IPS-NIHi7 (cell line): Measurements from ENCODE around the gene GPC3.
A peak's percentile ranks its signal among the peaks of the same experiment; 100 is the strongest.

Experiments
- DNase-seq: peaks from one replicate; pipeline ENCODE4 v3.0.0; 2012; ENCODE audit warnings: mixed read lengths; ENCODE audit errors: extremely low spot score

The GPC3 gene

DNA sequence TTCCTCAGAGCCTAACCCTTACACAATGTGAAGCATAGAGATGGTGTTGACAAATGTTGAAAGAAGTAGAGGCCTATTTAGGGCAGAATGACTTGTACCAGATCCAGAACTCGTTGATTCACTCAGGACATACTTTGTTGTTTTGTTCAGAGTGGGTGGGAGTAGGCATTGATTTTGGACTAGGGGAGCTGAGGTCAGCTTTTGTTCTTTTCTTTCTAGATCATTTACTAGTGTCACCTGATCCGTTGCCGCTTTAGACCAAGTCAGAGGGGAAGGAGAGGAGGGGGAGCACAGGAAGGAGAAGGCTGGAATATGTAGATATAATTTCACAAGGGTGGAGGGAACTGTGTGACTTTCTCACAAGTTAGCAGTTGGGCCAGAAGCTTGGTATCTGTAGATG is 287.7 kb downstream of the GPC3 start:
- no peak for DNase-seq

DNA sequence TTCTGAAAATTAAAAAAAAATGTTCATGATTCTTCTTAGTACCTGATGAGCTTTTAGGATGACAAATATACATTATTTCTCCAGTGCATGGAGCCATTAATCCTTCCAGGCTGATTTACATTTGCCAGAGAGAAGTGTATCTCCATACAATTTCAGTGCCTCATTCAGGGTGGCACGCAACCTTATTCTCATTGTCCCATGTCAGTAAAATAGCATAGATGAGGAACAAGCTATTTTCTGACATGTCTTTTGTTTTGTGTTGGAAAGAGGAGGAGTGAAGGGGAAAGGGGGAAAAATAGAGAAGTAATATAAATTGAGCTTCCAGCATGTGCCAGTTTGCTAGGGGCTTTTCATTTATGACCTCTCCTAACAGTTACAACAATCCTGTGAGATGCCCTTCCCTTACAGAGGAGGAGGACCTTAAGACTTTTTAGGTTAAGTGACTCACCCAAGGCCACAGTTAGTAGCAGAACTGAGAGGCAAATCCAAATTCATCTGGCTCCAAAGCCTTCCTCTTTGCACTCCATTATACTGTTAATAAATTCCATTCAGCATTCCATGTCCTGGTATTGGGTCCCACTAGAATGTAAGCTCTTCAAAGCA is 295.3 kb downstream of the GPC3 start:
- no peak for DNase-seq

DNA sequence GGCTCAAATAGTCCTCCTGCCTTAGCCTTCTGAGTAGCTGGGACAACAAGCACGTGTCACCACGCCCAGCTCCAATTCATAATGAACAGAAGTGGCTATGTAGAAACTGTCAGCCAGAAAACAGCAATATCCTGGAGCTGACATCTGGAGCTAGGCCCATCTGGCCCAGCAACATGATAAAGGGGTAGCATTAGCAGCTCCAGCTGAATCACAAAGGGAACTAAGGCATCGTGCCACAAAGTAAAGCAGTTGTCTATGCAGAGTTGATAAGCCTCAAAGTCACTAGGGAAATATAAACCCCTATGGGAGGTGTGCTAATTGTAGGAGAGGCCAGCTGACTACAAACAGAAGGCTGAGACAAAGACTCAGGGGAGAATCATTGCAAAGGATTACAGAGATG is 299.6 kb downstream of the GPC3 start:
- peak; percentile 37 for DNase-seq

DNA sequence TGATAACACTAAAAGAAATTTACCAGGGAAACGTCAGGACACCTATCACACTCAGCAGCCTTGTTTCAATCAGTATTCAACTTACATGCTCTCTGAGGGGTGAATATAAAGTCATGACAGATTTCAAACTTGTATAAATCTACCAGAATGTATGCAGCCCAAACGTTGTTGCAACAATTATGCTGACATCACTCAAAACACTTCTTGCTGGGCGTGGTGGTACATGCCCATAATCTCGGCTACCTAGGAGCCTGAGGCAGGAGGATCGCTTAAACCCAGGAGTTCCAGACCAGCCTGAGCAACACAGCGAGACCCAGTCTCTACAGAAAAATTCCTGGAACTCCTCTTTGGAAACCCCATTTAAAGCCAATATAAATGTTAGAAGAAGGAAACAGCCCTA is 303.5 kb downstream of the GPC3 start:
- no peak for DNase-seq

DNA sequence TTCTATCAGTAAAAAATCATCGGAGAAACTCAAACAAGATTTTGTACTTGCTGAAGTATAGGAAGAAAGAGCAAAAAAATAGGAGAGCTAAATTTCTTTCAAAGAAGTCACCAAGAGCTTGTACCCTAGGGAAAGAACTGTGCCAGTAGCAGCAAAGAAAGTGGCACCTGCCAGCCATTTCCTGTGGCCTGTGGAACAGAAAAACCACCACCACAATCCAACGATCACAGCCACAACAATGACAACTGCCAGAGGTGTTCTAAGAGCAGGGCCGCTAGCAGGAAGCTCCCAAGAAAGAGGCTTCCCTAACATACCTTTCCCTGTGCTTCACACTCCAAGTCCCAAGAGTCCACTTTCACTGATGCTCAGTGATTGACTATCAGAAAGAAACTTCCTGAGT is 304.0 kb downstream of the GPC3 start:
- DNase-seq, result no peak

DNA sequence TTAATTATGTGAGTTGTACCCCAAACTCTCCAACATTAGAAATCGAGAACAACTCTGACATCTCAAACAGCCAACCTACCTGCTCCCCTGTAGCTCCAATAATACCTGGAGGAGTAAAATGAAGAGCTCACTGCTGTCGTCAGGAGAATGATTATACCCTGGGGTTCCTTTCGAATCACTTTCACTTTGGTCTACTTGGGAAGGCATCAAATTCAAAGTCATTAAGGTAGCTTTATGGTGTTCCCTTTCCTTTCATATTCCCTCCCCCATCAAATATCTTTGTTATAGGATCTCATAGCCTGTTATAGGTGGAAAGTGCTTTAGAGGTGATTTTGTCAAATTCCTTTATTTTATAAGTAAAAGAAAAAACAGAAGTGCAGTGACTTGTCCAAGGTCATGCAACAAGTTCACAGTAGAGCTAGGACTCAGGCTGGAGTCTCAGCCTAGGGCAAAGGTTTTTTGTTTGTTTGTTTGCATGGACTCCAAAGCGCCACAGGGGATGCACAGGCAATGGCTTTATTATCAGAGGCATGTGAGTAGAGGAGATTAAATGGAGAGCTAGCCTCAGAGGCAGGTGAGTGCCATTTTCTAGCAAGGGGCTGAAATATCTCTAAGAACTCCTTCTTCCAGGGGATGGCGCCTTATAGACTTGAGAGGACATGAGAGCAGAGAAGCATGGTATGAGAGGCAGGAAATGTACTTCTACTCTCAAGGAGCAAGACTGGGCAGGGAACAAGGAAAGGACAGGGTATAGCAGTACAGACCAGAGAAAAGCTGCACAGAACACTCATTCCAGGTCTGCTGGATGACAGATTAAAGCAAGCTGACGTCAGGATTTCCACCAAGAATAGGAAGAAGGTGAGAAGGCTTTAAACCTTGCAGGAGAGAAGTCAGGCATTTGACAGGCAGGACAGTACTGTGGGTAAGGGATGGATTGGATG is 308.0 kb downstream of the GPC3 start:
- DNase-seq, result no peak

DNA sequence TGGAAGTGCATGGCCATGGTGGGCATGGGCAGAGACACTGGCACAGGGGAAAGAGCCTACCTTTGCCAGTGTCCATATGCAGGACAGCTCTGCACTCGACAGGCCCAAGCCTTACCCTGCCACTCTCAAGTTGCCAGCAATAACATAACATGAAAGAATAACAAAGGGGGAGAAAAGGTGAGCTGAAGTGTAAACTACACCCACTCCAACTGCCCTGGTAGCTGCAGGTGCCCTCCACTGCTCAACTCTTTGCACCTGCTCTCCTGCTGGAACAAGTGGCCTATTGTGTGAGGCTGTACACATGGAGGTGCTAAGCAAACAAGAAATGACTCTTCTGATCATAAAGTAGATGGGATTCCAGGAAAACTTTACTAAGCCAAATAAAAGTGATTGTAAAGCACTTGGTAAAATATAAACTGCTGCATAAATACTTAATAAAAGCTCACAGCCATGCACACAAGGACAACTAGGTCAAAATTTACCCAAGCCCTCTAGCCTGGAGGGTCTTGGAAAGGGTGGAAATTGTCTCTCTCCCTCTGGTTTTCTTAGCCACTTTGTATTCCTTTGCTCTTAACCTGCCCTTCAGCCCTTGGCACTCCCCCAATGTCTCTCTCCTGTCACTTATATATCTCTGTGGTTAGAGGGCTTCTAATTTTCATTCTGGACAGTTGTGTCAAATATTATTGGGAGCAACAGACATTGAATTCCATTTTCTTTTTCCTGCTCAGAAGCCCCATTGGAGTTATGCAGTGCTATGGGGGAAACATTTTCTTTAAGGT is 308.9 kb downstream of the GPC3 start:
- DNase-seq, result no peak

DNA sequence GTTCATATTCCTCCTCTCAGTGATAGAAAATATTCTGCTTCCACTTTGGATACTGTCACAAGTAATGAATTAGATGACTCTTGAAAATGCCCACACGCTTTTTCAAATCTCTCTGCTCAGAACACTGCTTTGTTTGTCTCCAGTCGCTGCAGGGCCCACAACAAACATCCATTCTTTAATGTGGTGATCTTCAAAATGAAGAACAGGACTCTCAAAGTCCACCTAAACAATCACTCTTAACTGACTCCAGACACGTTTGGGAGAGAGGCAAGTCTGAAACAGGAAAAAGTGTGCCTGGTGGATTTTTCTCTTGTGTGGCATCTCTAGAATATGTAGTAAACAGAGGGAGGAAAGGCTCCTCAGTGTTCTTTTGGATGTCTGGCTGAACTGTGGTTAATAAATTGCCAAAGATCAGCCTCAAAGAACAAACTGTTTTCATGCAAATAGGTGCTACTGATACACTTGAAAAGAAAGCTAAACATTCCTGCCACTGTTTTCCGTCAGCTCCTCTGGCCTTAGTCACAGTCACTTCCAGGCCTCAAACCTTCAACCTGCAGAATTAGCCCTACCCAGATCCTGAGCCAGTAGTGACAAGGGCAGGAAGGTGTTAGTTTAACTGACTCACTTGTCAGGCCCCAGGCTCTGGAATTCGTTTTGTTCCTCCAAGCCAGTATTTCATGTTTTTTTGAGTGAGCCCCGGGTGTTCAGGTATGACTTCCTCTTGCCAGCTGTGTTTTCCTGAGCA is 310.5 kb downstream of the GPC3 start:
- peak; percentile 67 for DNase-seq

DNA sequence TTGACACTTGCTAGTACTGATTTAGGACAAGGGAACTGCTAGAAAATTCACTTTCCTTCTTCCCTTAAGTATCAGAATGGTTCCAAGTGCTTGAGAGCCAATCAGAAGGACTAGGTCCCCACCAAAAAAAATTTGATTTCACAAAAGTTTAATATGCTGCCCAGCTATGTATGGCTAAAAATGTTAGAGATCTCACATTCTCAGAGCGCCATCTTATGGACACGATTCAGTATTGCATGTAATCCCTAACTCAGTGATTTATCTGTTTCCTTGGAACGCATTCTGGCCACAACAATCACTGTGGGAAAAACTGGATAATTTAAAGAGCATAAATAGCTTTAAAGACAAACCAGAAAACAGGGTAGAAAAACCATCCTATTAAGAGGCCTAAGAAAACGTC is 315.0 kb downstream of the GPC3 start:
- DNase-seq, result peak; percentile 66

DNA sequence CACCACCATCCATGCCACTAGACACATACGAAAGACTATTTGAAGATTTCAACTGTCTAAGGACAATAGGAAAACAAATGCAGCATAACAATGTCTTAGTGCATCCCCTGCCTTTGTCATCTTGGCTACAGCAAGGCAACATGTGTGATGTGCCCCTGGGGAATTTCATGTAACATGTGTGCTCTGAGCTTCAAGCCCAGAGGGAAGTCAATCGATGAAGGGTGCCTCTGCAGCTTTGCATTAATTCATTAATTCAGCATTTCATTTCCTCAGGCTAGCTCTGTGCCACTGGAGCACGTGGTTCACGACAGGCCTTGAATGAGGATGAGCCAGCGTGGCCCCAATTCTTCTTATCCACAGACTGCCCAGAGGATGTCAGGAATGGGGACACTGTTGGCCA is 316.2 kb downstream of the GPC3 start:
- no peak for DNase-seq

DNA sequence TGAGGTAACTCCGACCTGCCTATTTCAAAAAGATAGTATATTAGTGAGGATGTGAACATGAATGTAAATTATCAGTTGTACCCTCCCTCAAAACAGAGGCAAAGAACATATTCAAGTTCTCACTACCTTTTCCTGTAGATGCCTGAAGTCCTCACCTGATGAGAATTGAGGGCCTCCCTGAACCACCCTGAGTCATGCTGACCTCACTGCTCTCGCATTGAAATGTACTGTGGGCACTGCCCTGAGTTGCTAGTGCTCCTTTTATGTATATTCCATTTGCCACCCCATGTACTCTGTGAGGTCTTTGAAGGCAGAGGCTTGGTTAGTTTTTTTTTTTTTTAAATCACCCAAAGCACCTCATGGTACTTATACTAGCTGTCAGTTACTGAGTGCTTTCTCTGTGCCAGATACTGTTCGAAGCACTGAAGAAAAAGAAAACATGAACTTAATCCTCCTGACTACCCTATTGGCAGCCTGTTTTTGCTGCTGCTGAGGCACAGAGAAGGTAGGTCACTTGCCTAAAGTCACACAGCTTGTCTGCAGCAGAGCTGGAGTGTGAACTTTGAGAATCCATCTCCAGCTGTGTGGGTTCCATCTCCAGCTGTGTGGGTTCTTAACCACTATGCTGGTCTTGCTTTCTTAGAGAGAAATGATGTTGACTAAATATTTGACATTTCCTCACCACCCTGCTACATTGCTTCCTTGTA is 317.0 kb downstream of the GPC3 start:
- no peak for DNase-seq

DNA sequence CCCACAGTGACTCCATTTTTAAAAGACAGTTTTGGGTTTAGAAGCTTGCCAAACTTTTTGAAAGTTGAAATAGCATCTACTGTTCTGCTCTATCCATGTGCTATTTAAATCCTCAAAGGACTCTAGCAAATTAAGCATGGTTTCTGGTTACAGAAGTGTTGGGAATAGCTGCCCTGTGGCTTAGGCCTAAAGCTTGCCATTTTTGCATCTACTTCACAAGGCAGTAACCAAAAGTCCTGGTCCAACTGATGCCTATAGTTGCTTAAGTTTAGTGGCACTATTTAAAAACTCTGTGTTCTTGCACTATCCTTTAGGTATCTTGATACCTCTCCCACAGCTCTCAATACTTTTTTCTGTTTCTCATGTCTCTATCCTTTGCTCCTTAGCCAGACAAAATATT is 319.1 kb downstream of the GPC3 start:
- no peak for DNase-seq

DNA sequence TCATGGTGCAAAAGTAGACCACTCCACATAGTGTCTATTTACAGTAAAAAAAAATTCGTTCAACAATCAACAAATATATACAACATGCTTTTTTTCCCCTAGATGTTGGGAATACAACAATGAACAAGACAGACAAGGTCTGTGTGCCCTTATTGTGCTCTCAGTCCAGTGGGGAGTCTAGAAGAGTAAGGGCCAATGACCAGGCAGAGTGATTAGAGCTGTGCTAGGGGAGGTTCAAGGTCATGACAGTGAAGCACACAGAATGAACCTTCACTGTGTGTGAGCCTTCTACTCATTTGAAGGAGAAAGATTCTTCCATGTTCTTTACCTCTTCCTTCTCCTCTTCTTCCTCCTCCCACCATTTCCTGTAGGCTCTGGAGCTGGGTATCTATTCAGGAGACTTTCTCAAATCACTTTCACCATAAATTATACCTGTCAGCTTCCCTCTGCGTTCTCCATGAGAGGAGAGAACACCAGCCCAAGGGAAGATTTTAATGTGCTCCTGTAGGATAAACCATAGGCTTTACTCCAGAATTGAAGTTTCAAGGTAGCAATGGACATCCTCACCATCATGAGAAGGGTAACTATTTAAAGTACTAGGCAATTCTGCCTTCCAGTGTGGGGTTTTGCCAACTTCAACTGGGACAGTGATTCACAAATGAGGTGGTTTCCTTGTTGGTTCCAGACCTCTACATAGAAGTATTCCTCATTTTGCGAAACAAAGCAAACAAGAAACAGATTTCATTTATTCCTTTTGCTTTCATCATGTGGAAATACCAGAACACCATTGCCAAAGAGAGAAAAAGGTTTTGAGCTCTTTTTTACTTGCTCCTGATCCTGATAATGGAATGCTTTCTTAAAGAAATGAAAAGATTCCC is 323.2 kb downstream of the GPC3 start:
- no peak for DNase-seq

DNA sequence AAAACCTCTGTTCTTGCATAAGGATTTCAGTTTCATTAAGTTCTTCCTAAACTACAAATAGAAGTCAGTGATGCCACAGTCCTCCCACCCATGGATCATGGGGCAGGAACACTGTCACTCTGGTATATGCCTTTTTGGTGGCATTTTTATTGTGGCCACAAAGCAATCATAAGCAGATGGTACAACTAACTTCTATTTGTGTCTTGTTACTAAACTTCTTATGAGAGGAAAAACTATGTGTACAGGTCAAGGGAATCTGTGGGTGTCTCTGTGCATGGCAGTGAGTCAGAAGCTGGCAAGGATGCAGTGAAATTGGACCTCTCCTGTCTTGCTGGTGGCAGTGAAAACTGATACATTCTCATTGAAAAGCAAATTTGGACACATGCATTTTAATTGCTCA is 325.1 kb downstream of the GPC3 start:
- DNase-seq, result no peak

DNA sequence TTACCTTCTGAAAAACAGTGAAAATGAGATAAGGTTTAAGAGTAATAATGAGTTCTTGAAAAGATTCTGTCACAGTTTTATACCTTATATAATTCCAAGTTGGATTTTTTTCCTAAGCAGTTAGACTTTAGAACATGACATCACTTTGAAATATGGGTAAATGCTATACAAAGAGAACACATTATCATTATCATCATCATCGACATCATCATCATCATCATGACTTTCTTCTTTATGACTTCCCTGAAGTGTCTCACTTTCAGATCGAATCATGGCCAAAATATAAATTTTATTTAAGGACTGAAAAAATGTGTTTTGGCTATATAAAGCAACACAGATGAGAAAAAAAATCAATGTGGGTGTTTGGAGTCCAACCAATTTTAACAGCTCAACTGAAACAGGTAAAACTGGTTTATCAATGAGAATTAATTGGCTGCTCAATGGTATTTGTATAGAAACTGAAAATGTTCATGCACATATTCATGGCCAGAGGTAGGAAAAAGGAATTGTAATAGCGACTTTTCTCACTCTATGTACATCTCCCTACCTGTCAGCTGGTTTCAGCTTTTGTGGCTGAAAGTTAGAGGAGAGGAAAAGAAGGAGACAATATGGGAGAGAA is 327.0 kb downstream of the GPC3 start:
- no peak for DNase-seq

DNA sequence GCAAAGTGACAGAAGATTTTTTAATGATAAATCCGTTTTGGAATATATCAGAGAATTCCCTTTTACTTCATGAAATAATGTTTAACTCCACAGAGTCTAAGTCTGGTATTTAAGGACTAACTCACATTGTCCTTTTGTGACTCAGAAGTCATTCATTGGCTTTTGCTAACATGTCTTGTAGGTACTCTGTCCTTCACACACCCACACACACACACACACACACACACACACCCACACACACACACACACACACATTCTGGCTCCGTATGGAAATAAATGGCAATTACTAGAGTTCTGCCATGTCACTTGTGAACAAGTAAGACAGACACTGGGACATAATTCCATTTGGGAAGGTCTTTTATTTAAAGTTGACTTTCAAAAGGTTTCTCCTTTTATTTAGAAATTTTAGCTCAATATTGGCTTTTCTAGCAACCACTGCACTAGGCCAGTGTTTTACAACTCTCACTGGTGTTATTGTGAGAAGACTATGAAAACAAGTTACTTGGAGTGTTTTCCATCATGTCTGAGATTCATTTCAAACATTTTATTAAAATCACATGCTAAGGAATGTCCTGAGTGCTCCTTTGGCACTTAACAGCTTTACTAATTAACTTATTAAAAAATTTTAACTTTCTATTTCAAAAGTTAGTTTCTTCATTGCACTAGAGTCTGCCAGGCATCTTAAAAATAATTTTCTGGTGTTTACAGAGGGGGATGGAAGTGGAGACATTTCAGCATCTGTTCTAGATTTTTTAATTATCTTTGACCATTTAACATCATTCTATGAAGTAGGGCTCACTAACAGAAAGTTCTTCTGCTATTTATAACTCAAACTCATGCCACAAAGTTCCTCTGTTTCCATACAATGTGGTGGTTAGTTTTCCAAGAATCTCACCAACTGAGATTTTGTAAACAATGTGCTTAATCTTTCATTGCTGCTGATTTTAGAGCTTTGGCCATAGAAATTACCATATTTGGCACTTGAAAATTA is 329.8 kb downstream of the GPC3 start:
- no peak for DNase-seq

DNA sequence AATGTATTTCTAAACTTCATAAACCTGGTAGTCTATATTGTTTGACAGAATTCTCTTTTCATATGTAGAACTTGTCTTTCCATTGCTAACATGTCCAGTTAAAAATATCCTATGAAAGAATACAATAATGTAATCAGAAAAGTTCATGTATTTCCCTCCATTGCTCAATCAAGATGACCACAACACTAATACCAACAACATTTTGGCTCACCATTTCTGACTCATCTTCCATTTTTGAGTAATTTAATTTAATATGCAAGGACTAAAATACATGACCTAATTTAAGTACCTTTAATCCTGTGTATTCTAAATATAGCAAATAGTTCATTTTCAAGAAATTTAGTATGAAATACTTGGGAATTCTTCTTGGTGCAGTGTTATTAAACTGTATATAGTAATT is 330.6 kb downstream of the GPC3 start:
- no peak for DNase-seq

DNA sequence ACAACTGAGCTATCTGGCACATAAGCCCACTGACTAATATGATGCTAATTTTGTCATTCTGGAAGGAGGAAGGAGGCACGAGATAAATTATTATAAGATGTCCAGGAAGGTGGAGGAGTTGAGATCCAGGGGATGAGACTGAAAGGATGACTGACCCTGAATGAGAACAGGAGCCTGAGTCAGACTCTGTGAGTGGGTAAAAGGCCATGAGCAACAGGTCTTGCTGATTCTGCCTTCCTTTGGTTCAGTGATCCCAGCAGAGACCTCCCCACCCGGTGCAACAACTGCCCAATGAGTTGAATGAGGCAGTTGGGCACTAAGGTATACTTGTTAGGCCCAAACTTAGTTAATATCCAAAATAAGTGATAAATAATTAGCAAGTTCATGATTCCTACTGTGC is 332.0 kb downstream of the GPC3 start:
- no peak for DNase-seq

DNA sequence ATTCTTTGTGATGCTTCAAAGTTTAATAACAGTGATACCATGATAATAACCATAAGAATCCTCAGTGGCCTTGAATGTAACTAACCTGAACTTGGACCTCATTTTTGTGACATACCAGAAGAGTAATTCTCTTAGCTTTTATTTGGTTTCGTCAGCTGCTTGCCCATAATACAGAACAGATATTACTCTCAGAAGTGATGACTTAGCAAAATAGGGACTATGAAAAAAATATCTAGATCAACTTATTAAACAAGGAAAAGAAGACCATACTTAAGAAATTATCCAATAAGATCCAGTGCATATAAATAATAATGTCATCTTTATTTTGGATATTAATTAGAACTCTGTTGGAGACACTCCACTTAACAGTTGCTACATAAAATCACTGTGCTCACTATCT is 333.2 kb downstream of the GPC3 start:
- no peak for DNase-seq
